NB4 (cell line): ENCODE data around the gene CFAP299.

ENCODE experiments used
- CTCF ChIP-seq: IDR thresholded peaks from one replicate; pipeline ENCODE4 v1.5.1; 2012; ENCODE audit warnings: low read depth, low read length
- POLR2A ChIP-seq: IDR thresholded peaks from 2 replicates; pipeline ENCODE4 v1.6.1; 2011; ENCODE audit warnings: mild to moderate bottlenecking; ENCODE audit not compliant: insufficient read length; ENCODE audit errors: extremely low read depth

DNA sequence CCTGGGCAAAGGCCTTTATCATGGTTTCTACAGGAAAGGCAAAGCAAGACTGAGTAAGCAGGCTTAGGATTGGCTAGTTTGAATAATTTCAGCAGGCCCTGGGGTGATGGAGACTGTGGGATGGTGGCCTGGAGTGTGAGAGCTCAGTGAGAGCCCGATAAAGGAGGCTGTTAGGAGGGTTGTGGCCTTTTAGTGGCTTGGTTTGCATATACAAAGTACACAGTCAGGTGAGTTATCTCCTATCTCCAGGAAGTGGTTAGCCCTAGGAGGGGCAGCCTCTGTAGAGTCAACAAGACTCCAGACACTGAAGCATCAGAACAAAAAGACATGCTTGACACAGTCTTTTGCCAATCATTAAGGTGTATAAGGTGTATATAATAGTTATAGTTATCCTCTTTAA lies 157.2 kb downstream of the CFAP299 start:
- no peak for TF ChIP-seq POLR2A
- no peak for TF ChIP-seq CTCF
